Neural cell (in vitro differentiated cells): Measurements from ENCODE around the gene LRP5. TPM values are rescaled to one million over a fixed set of nuclear protein-coding genes. Genes with fewer than 3 reads are reported as not detected.

Experiments used
- H2AFZ ChIP-seq: fragments of 200-600, 300-800 bp; sonication (generic), shearing (Covaris generic); 2 replicates; pipeline ENCODE4 v1.6.0; 2014; ENCODE audit warnings: low read depth, mild to moderate bottlenecking, antibody characterized with exemption, low read length, moderate library complexity
- H3F3A ChIP-seq: fragments of 200-600 bp; shearing (Covaris generic); 2 replicates; pipeline ENCODE4 v1.6.1; 2016; ENCODE audit warnings: mild to moderate bottlenecking, moderate library complexity, mixed read lengths, antibody characterized with exemption, low read length; ENCODE audit not compliant: insufficient read depth, poor library complexity, severe bottlenecking
- H3K27ac ChIP-seq: fragments of 200-600, 300-800 bp; sonication (generic), shearing (Covaris generic); 2 replicates; pipeline ENCODE4 v1.5.1; 2014; ENCODE audit warnings: mild to moderate bottlenecking, low read length, moderate library complexity
- H3K27me3 ChIP-seq: fragments of 300-800, 200-600 bp; sonication (generic), shearing (Covaris generic); 2 replicates; pipeline ENCODE4 v1.6.0; 2014; ENCODE audit warnings: mild to moderate bottlenecking, low read depth, low read length, moderate library complexity; ENCODE audit not compliant: insufficient read depth
- H3K36me3 ChIP-seq: fragments of 300-800, 200-600 bp; sonication (generic), shearing (Covaris generic); 2 replicates; pipeline ENCODE4 v1.5.1; 2014; ENCODE audit warnings: mild to moderate bottlenecking, antibody characterized with exemption, low read length, moderate library complexity; ENCODE audit not compliant: insufficient read depth
- H3K4me2 ChIP-seq: fragments of 300-800, 200-600 bp; sonication (generic), shearing (Covaris generic); 2 replicates; pipeline ENCODE4 v1.6.0; 2014; ENCODE audit warnings: mild to moderate bottlenecking, low read length
- H3K4me3 ChIP-seq: fragments of 300-800, 200-600 bp; sonication (generic), shearing (Covaris generic); 2 replicates; pipeline ENCODE4 v1.5.1; 2014; ENCODE audit warnings: mild to moderate bottlenecking, low read length, moderate library complexity
- H3K79me2 ChIP-seq: fragments of 200-600 bp; shearing (Covaris generic); replicated peaks from 2 replicates; pipeline ENCODE4 v1.6.0; 2014; ENCODE audit warnings: mild to moderate bottlenecking, low read length, moderate library complexity; ENCODE audit not compliant: insufficient read depth
- H3K9ac ChIP-seq: fragments of 300-800, 200-600 bp; sonication (generic), shearing (Covaris generic); 2 replicates; pipeline ENCODE4 v1.6.1; 2016; ENCODE audit warnings: mild to moderate bottlenecking, low read length, mixed read lengths
- H3K9me2 ChIP-seq: fragments of 200-600 bp; shearing (Covaris generic); 2 replicates; pipeline ENCODE4 v1.6.1; 2016; ENCODE audit warnings: mild to moderate bottlenecking, low read length, mixed read lengths; ENCODE audit not compliant: insufficient read depth
- H3K9me3 ChIP-seq: fragments of 200-600, 300-800 bp; sonication (generic), shearing (Covaris generic); 2 replicates; pipeline ENCODE4 v1.6.1; 2016; ENCODE audit warnings: mild to moderate bottlenecking, mixed run types, low read length, moderate library complexity, mixed read lengths
- H4K20me1 ChIP-seq: fragments of 200-600 bp; shearing (Covaris generic); 2 replicates; pipeline ENCODE4 v1.6.1; 2016; ENCODE audit warnings: mild to moderate bottlenecking, mixed run types; ENCODE audit not compliant: insufficient read depth
- CTCF ChIP-seq: fragments of 450-650 bp; IDR thresholded peaks from 2 replicates; pipeline ENCODE4 v1.5.1; 2014; ENCODE audit warnings: antibody characterized with exemption, mild to moderate bottlenecking, moderate library complexity; ENCODE audit not compliant: poor library complexity, severe bottlenecking
- EP300 ChIP-seq: fragments of 450-650 bp; conservative IDR thresholded peaks from 2 replicates; pipeline ENCODE4 v1.6.1; 2014; ENCODE audit warnings: antibody characterized with exemption, mild to moderate bottlenecking, moderate library complexity; ENCODE audit not compliant: poor library complexity, severe bottlenecking
- EZH2 ChIP-seq: fragments of 200-600, 300-800 bp; shearing (Covaris generic), sonication (generic); IDR thresholded peaks from 2 replicates; pipeline ENCODE4 v1.6.1; 2014; ENCODE audit warnings: antibody characterized with exemption, low read length, borderline replicate concordance, mild to moderate bottlenecking; ENCODE audit not compliant: insufficient read depth, poor library complexity, severe bottlenecking
- MXI1 ChIP-seq: fragments of 450-650 bp; conservative IDR thresholded peaks from 2 replicates; pipeline ENCODE4 v1.6.1; 2014; ENCODE audit warnings: antibody characterized with exemption, mild to moderate bottlenecking; ENCODE audit not compliant: poor library complexity, severe bottlenecking
- POLR2AphosphoS5 ChIP-seq: IDR thresholded peaks from 2 replicates; pipeline ENCODE4 v1.6.1; 2012
- RAD21 ChIP-seq: fragments of 450-650 bp; conservative IDR thresholded peaks from 2 replicates; pipeline ENCODE4 v1.6.1; 2014; ENCODE audit warnings: antibody characterized with exemption, mild to moderate bottlenecking, moderate library complexity
- REST ChIP-seq: IDR thresholded peaks from 2 replicates; pipeline ENCODE4 v1.6.1; 2012; ENCODE audit warnings: borderline replicate concordance
- SMC3 ChIP-seq: fragments of 450-650 bp; conservative IDR thresholded peaks from 2 replicates; pipeline ENCODE4 v1.6.1; 2014; ENCODE audit warnings: antibody characterized with exemption, mild to moderate bottlenecking, moderate library complexity; ENCODE audit not compliant: poor library complexity
- TAF1 ChIP-seq: IDR thresholded peaks from 2 replicates; pipeline ENCODE4 v1.6.1; 2012; ENCODE audit warnings: low read depth
- polyA plus RNA-seq: library from polyadenylated mRNA; depleted of rRNA; stranded (reverse); fragments of >200 nt; gene quantifications from 2 replicates; pipeline ENCODE4 v1.2.3, GENCODE V29; 2014

LRP5 gene
- polyA plus RNA-seq, 1 donor from 2014 or later, result 3.0 TPM

DNA sequence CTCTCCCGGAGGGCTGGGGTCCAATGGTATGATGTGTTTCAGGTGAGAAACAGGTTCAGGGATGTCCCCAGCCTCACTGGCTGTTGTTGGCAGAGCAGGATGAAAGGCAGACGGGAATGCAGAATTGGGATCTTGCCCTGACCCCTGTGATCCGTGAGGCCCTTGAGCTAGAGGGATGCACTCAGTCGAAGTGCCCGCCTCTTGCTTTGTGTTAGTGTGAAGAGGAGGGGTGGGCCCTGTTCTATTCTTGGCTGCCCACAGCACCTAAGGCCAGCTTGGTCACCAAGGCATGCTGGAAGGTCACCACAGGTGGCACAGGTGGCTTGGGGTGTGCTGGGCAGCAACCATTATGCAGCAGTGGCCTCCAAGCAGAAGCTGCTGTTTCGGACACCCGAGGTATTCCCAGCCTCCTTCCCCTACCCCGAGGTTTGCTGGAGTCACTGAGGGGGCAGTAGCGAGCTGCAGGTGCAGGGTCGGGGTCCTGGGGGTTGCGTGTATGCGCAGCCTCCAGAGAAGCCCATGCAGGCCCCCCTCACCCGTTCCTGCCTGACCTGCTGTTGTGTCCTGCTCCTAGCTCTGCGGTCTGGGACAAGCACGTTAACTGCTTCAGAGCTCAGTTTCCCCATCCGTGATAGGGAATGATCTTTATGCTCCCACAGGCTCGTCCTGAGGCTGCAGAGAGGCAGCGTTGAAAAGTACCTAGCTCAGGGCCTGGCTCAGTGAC lies 13.0 kb downstream of the LRP5 start:
- H3K27ac ChIP-seq, result no peak overlapping the region
- no peaks in the 10 kb centered on the region for H3K9me2 ChIP-seq
- no peaks in the 10 kb centered on the region for H4K20me1 ChIP-seq
- H3K9me3 ChIP-seq, result no peaks in the 10 kb centered on the region
- H3K9ac ChIP-seq, result no peak overlapping the region
- H3K4me3 ChIP-seq, result no peak overlapping the region
- no peaks in the 10 kb centered on the region for H3K36me3 ChIP-seq
- TF ChIP-seq TAF1 (no peak), SMC3 (no peak), RAD21 (no peak), REST (no peak), MXI1 (no peak), POLR2AphosphoS5 (no peak), EZH2 (no peak), EP300 (no peak), CTCF (no peak)
- no peak overlapping the region for H3K4me2 ChIP-seq
- H3K79me2 ChIP-seq, result peaks cover 11% of the 10 kb centered on the region
- no peaks in the 10 kb centered on the region for H3K27me3 ChIP-seq
- H2AFZ ChIP-seq, result no peak overlapping the region
- no peaks in the 10 kb centered on the region for H3F3A ChIP-seq

DNA sequence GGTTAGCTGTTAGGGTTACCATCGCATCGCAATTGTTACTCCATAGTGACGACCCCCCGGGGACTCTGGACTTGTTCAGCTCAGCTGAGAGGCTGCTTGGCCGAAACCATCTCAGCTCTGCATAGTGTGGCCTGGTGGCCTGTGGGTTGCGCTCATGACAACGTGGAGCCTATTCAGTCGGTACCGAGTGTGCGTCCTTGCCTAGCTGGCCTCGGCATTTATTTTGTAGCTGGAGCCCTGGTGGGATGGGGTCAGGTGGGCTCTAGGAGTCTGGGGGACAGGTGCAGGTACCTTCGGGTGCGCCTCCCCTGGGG lies 13.5 kb downstream of the LRP5 start:
- H3F3A ChIP-seq, result no peaks in the 10 kb centered on the region
- H3K27ac ChIP-seq, result no peak overlapping the region
- no peak overlapping the region for H3K4me3 ChIP-seq
- no peak overlapping the region for H3K4me2 ChIP-seq
- TF ChIP-seq RAD21 (no peak), CTCF (no peak), TAF1 (no peak)
- H3K27me3 ChIP-seq, result no peaks in the 10 kb centered on the region
- H3K79me2 ChIP-seq, result peaks cover 6% of the 10 kb centered on the region
- H3K9ac ChIP-seq, result no peak overlapping the region
- no peaks in the 10 kb centered on the region for H3K9me2 ChIP-seq
- no peak overlapping the region for H2AFZ ChIP-seq
- H3K9me3 ChIP-seq, result no peaks in the 10 kb centered on the region
- no peaks in the 10 kb centered on the region for H3K36me3 ChIP-seq
- no peaks in the 10 kb centered on the region for H4K20me1 ChIP-seq
